ENCODE measurements around the gene MAP3K4.

GRCh38 chr6:161140554-161140875 lies 148.9 kb downstream of the MAP3K4 start:
- TF ChIP-seq, protein P1, sequence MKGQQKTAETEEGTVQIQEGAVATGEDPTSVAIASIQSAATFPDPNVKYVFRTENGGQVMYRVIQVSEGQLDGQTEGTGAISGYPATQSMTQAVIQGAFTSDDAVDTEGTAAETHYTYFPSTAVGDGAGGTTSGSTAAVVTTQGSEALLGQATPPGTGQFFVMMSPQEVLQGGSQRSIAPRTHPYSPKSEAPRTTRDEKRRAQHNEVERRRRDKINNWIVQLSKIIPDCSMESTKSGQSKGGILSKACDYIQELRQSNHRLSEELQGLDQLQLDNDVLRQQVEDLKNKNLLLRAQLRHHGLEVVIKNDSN (CRISPR knock-in tag; IDR thresholded peaks at IDR 0.05), result no peak
- TF ChIP-seq, protein P2, sequence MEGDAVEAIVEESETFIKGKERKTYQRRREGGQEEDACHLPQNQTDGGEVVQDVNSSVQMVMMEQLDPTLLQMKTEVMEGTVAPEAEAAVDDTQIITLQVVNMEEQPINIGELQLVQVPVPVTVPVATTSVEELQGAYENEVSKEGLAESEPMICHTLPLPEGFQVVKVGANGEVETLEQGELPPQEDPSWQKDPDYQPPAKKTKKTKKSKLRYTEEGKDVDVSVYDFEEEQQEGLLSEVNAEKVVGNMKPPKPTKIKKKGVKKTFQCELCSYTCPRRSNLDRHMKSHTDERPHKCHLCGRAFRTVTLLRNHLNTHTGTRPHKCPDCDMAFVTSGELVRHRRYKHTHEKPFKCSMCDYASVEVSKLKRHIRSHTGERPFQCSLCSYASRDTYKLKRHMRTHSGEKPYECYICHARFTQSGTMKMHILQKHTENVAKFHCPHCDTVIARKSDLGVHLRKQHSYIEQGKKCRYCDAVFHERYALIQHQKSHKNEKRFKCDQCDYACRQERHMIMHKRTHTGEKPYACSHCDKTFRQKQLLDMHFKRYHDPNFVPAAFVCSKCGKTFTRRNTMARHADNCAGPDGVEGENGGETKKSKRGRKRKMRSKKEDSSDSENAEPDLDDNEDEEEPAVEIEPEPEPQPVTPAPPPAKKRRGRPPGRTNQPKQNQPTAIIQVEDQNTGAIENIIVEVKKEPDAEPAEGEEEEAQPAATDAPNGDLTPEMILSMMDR (IDR thresholded peaks at IDR 0.05), result no peak
- TF ChIP-seq NR2C2 (CRISPR knock-in tag; IDR thresholded peaks at IDR 0.05) (no peak), IRF2 (CRISPR knock-in tag; IDR thresholded peaks at IDR 0.05; ENCODE audit: borderline replicate concordance, low read depth) (no peak), TP53 (CRISPR knock-in tag; IDR thresholded peaks at IDR 0.05) (no peak), TCF7 (CRISPR knock-in tag; IDR thresholded peaks at IDR 0.05; ENCODE audit: low read depth) (no peak), KAT7 (CRISPR knock-in tag; IDR thresholded peaks at IDR 0.05; ENCODE audit: borderline replicate concordance) (no peak), MAX (CRISPR knock-in tag; IDR thresholded peaks at IDR 0.05) (no peak), NR3C1 (CRISPR knock-in tag; conservative IDR thresholded peaks at IDR 0.05; ENCODE audit: low read depth) (no peak)
- TF ChIP-seq, protein P3, sequence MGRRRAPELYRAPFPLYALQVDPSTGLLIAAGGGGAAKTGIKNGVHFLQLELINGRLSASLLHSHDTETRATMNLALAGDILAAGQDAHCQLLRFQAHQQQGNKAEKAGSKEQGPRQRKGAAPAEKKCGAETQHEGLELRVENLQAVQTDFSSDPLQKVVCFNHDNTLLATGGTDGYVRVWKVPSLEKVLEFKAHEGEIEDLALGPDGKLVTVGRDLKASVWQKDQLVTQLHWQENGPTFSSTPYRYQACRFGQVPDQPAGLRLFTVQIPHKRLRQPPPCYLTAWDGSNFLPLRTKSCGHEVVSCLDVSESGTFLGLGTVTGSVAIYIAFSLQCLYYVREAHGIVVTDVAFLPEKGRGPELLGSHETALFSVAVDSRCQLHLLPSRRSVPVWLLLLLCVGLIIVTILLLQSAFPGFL (CRISPR knock-in tag; IDR thresholded peaks at IDR 0.05; ENCODE audit: borderline replicate concordance), result no peak
- TF ChIP-seq, protein P4, sequence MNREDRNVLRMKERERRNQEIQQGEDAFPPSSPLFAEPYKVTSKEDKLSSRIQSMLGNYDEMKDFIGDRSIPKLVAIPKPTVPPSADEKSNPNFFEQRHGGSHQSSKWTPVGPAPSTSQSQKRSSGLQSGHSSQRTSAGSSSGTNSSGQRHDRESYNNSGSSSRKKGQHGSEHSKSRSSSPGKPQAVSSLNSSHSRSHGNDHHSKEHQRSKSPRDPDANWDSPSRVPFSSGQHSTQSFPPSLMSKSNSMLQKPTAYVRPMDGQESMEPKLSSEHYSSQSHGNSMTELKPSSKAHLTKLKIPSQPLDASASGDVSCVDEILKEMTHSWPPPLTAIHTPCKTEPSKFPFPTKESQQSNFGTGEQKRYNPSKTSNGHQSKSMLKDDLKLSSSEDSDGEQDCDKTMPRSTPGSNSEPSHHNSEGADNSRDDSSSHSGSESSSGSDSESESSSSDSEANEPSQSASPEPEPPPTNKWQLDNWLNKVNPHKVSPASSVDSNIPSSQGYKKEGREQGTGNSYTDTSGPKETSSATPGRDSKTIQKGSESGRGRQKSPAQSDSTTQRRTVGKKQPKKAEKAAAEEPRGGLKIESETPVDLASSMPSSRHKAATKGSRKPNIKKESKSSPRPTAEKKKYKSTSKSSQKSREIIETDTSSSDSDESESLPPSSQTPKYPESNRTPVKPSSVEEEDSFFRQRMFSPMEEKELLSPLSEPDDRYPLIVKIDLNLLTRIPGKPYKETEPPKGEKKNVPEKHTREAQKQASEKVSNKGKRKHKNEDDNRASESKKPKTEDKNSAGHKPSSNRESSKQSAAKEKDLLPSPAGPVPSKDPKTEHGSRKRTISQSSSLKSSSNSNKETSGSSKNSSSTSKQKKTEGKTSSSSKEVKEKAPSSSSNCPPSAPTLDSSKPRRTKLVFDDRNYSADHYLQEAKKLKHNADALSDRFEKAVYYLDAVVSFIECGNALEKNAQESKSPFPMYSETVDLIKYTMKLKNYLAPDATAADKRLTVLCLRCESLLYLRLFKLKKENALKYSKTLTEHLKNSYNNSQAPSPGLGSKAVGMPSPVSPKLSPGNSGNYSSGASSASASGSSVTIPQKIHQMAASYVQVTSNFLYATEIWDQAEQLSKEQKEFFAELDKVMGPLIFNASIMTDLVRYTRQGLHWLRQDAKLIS (CRISPR knock-in tag; IDR thresholded peaks at IDR 0.05; ENCODE audit: borderline replicate concordance), result no peak
- TF ChIP-seq, protein P5, sequence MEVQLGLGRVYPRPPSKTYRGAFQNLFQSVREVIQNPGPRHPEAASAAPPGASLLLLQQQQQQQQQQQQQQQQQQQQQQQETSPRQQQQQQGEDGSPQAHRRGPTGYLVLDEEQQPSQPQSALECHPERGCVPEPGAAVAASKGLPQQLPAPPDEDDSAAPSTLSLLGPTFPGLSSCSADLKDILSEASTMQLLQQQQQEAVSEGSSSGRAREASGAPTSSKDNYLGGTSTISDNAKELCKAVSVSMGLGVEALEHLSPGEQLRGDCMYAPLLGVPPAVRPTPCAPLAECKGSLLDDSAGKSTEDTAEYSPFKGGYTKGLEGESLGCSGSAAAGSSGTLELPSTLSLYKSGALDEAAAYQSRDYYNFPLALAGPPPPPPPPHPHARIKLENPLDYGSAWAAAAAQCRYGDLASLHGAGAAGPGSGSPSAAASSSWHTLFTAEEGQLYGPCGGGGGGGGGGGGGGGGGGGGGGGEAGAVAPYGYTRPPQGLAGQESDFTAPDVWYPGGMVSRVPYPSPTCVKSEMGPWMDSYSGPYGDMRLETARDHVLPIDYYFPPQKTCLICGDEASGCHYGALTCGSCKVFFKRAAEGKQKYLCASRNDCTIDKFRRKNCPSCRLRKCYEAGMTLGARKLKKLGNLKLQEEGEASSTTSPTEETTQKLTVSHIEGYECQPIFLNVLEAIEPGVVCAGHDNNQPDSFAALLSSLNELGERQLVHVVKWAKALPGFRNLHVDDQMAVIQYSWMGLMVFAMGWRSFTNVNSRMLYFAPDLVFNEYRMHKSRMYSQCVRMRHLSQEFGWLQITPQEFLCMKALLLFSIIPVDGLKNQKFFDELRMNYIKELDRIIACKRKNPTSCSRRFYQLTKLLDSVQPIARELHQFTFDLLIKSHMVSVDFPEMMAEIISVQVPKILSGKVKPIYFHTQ (CRISPR knock-in tag; IDR thresholded peaks at IDR 0.05), result no peak

All from WTC11 (cell line).